AG08396 (cell line): ENCODE results near the gene MISP.
A peak's percentile ranks its signal among the peaks of the same experiment; 100 is the strongest.

ENCODE experiments used
- DNase-seq: peaks from one replicate; pipeline ENCODE4 v3.0.0; 2012; ENCODE audit warnings: low spot score, mixed read lengths

MISP gene

DNA sequence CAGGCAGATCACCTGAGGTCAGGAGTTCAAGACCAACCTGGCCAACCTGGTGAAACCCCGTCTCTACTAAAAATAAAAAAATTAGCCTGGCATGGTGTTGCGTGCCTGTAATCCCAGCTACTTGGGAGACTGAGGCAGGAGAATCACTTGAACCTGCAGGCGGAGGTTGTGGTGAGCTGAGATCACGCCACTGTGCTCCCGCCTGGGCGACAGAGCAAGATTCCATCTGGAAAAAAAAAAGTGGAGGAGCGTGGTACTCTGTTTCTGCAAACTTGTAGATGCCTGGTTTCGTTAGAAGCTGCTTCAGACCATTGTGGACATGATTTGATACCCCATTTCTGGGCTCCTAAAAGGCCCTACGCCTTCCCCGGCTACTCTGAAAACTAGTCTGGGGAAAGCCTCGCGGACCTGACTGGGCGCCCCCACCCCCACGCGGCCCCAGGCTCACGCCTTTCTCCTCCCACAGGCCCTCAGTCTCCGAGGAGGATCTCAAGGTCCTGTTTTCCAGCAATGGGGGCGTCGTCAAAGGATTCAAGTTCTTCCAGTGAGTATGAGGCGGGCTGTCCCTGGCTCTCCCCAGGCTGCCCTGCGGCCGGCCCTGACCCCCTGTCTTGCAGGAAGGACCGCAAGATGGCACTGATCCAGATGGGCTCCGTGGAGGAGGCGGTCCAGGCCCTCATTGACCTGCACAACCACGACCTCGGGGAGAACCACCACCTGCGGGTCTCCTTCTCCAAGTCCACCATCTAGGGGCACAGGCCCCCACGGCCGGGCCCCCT is 59.4 kb downstream of the MISP start:
- no peak for DNase-seq

DNA sequence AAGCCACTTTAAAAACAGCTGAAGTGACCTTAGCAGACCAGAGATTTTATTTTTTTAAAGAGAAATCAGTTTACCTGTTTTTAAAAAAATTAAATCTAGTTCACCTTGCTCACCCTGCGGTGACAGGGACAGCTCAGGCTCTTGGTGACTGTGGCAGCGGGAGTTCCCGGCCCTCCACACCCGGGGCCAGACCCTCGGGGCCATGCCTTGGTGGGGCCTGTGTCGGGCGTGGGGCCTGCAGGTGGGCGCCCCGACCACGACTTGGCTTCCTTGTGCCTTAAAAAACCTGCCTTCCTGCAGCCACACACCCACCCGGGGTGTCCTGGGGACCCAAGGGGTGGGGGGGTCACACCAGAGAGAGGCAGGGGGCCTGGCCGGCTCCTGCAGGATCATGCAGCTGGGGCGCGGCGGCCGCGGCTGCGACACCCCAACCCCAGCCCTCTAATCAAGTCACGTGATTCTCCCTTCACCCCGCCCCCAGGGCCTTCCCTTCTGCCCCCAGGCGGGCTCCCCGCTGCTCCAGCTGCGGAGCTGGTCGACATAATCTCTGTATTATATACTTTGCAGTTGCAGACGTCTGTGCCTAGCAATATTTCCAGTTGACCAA is 60.1 kb downstream of the MISP start:
- peak; percentile 14 for DNase-seq

DNA sequence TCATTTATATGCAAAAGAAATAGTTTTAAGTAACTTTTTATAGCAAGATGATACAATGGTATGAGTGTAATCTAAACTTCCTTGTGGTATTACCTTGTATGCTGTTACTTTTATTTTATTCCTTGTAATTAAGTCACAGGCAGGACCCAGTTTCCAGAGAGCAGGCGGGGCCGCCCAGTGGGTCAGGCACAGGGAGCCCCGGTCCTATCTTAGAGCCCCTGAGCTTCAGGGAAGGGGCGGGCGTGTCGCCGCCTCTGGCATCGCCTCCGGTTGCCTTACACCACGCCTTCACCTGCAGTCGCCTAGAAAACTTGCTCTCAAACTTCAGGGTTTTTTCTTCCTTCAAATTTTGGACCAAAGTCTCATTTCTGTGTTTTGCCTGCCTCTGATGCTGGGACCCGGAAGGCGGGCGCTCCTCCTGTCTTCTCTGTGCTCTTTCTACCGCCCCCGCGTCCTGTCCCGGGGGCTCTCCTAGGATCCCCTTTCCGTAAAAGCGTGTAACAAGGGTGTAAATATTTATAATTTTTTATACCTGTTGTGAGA is 60.7 kb downstream of the MISP start:
- DNase-seq: peak; percentile 16

- DNase-seq: peak; percentile 18
Observed at GRCh38 chr19:812049-812746, 61.3 kb downstream of the MISP start.

- DNase-seq: peak; percentile 27
Observed at GRCh38 chr19:812747-813218, 61.9 kb downstream of the MISP start.

DNA sequence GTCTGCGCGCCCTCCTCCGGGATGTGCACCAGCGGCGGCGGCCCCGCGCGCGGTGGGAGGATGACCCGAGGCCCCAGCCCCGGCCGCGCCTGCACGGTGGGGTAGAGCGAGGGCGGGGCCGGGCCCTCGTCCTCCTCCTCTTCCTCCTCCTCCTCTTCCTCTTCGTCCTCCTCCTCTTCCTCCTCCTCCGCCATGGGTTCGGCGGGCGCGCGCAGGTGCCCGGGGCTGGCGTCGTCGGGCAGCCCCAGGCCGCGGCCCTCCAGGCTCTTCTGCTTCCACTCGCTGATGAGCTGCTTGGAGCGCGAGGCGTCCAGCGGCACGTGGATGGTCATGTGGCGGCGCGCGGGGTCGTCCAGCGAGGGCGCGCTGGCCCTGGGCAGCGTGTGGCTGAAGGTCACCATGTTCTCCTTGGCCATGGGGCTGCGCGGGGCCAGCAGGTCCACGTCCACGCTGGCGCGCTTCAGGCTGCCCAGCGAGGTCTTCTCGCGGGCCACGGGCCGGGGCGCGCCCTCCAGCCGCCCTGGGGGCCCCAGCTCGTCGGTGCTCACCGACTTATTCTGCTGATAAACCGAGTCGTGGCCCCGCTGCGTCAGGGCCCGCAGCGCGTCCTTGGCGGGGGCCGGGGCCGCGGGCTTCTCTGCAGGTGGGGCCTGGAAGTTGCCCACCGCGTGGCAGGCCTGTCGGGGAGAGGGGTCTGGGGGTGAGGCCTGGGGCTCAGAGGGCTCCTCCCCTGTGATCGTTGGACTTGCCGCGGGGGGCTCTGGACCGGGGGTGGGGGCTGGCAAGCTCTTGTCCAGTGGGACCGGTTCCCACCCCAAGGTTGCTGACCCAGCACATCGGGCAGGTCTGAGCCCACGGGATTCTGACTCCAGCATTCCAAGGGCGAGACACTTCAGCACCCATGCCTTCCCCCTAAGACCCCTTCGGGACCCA is 62.6 kb downstream of the MISP start:
- DNase-seq: peak; percentile 29
